Subcutaneous abdominal adipose tissue (tissue), 5 donors: ENCODE data around the gene DNAJC30.
"Not testable (repeated sequence)": the region's sequence is repeated elsewhere in the genome, so short reads cannot be mapped to it uniquely, and the experiment has no call there.

Experiments
- H3K27ac ChIP-seq: one replicate; pipeline ENCODE4 v1.7.0; 2013; ENCODE audit warnings: low read depth, mild to moderate bottlenecking, inconsistent platforms, low read length, moderate library complexity
- H3K27me3 ChIP-seq, 5 donors: one replicate each; pipeline ENCODE4 v1.7.0; 2013; ENCODE audit warnings: low read length in 5 of 5, inconsistent platforms in 1 of 5; ENCODE audit not compliant: control insufficient read depth in 5 of 5, insufficient read depth in 4 of 5
- H3K36me3 ChIP-seq, 5 donors: one replicate each; pipeline ENCODE4 v1.7.0; 2013; ENCODE audit warnings: low read length in 5 of 5; ENCODE audit not compliant: control insufficient read depth in 5 of 5, insufficient read depth in 5 of 5
- H3K4me1 ChIP-seq, 5 donors: one replicate each; pipeline ENCODE4 v1.7.0; 2013; ENCODE audit warnings: low read length in 5 of 5, mild to moderate bottlenecking in 3 of 5, moderate library complexity in 1 of 5; ENCODE audit not compliant: control insufficient read depth in 5 of 5, insufficient read depth in 5 of 5
- H3K4me3 ChIP-seq, 5 donors: one replicate each; pipeline ENCODE4 v1.7.0; 2013; ENCODE audit warnings: low read length in 5 of 5, low read depth in 1 of 5
- H3K9ac ChIP-seq, 5 donors: one replicate each; pipeline ENCODE4 v1.7.0; 2013; ENCODE audit warnings: low read length in 5 of 5, mild to moderate bottlenecking in 4 of 5, moderate library complexity in 3 of 5
- H3K9me3 ChIP-seq, 5 donors: one replicate each; pipeline ENCODE4 v1.7.0; 2013; ENCODE audit warnings: low read length in 5 of 5; ENCODE audit not compliant: control insufficient read depth in 5 of 5
- donor health status: healthy.
- donor health status: healthy.
- donor health status: healthy.
- donor health status: healthy.
- donor health status: healthy.

DNAJC30 gene

DNA sequence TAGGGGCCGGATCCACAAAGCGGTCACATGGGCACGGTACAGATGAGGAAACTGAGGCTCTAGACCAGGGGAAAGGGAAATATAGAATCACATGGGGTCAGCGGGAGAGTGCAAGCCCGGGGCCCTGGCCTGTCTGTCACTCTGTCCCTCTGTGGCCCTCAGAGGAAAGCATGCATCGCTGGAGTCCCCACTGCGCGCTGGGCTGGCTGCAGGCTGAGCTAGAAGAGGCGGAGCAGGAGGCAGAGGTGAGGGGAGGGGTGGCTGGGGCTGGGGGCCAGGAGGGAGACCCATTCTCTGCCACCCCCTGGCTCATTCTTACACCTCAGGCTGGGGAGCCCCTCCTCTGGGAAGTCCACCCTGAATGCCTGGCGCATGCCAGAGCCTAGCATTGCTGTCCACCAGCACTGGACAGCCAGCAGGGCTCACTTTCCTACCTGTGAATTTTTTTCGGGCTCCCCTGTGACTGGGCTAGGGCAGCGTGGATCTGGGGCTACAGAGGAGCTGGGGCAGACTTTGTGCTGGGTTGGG, 13.3 kb downstream of the DNAJC30 start:
- Histone ChIP-seq H3K27me3 (no peaks in the 10 kb centered on the region), H3K9ac (peak overlapping the region in 2 of 5 donors; percentile 39 to 41), H3K4me1 (peaks cover 0 to 28% (median 16%) of the 10 kb centered on the region in 5 donors), H3K9me3 (no peaks in the 10 kb centered on the region), H3K36me3 (no peaks in the 10 kb centered on the region), H3K27ac (no peak overlapping the region), H3K4me3 (no peak overlapping the region)

GRCh38 chr7:73669288-73669701, 14.0 kb downstream of the DNAJC30 start:
- Histone ChIP-seq H3K27ac (no peak overlapping the region), H3K36me3 (no peaks in the 10 kb centered on the region), H3K27me3 (no peaks in the 10 kb centered on the region), H3K4me1 (peaks cover 0 to 28% (median 16%) of the 10 kb centered on the region in 5 donors), H3K4me3 (no peak overlapping the region), H3K9me3 (no peaks in the 10 kb centered on the region), H3K9ac (peak overlapping the region in 1 of 5 donors; percentile 41)

GRCh38 chr7:73668886-73669230, 14.4 kb downstream of the DNAJC30 start:
- H3K9me3 ChIP-seq = no peaks in the 10 kb centered on the region
- peak overlapping the region; percentile 60 to 75 (median 66) for H3K4me3 ChIP-seq
- no peak overlapping the region for H3K27ac ChIP-seq
- peaks cover 0 to 28% (median 16%) of the 10 kb centered on the region in 5 donors for H3K4me1 ChIP-seq
- H3K9ac ChIP-seq = peak overlapping the region in 2 of 5 donors; percentile 77
- H3K27me3 ChIP-seq = no peaks in the 10 kb centered on the region
- H3K36me3 ChIP-seq = no peaks in the 10 kb centered on the region

- Histone ChIP-seq H3K4me3 (peak overlapping the region; percentile 60 to 75 (median 66)), H3K27ac (no peak overlapping the region), H3K36me3 (no peaks in the 10 kb centered on the region), H3K9me3 (peaks cover 0 to 2% (median 1%) of the 10 kb centered on the region in 5 donors), H3K4me1 (peaks cover 0 to 24% (median 16%) of the 10 kb centered on the region in 5 donors), H3K9ac (peak overlapping the region in 4 of 5 donors; percentile 16 to 77 (median 72)), H3K27me3 (no peaks in the 10 kb centered on the region)
These were observed 15.0 kb downstream of the DNAJC30 start for GRCh38 chr7:73668103-73668885.

- peak within 1 kb of the TSS in 4 of 5 donors; percentile 16 to 77 (median 72) for H3K9ac ChIP-seq
- no peak within 1 kb of the TSS for H3K27ac ChIP-seq
- H3K36me3 ChIP-seq = no peaks in the 10 kb centered on the region
- H3K27me3 ChIP-seq = peaks cover 0 to 2% (median 0%) of the 10 kb centered on the region in 5 donors
- peak within 1 kb of the TSS; percentile 60 to 75 (median 66) for H3K4me3 ChIP-seq
- peaks cover 0 to 7% (median 6%) of the 10 kb centered on the region in 5 donors for H3K9me3 ChIP-seq
- H3K4me1 ChIP-seq = peaks cover 0 to 22% (median 16%) of the 10 kb centered on the region in 5 donors
These were observed 15.7 kb downstream of the DNAJC30 start, which contains the start of gene VPS37D for GRCh38 chr7:73667344-73668102. Gene VPS37D (plus strand): TSS chr7:73667831. CDS start chr7:73667959, 128 bp downstream.

GRCh38 chr7:73663033-73663432, 20.2 kb downstream of the DNAJC30 start:
- Histone ChIP-seq H3K9ac (no peak overlapping the region), H3K4me3 (no peak overlapping the region), H3K9me3 (peaks cover 0 to 9% (median 6%) of the 10 kb centered on the region in 5 donors), H3K4me1 (peaks cover 0 to 9% (median 4%) of the 10 kb centered on the region in 5 donors), H3K27ac (no peak overlapping the region), H3K36me3 (no peaks in the 10 kb centered on the region), H3K27me3 (peaks cover 0 to 2% (median 0%) of the 10 kb centered on the region in 5 donors)

GRCh38 chr7:73660594-73660993, 22.7 kb downstream of the DNAJC30 start:
- not testable (repeated sequence) for H3K27me3 ChIP-seq, H3K27ac ChIP-seq, H3K36me3 ChIP-seq, H3K9me3 ChIP-seq, H3K9ac ChIP-seq, H3K4me1 ChIP-seq, H3K4me3 ChIP-seq

DNA sequence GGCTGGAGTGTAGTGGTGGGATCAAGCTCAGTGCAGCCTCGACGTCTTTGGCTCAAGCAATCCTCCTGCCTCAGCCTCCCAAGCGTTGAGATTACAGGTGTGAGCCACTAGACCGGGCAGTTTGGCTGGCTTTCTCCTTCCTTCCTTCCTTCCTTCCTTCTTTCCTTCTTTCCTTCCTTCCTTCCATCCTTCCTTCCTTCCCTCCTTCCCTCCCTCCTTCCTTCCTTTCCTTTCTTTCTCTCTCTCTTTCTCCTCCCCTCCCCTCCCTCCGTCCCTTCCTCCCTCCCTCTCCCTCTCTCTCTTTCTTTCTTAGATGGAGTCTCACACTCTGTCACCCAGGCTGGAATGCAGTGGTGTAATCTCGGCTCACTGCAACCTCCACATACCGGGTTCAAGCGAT, 23.3 kb downstream of the DNAJC30 start:
- H3K4me3 ChIP-seq = no peak overlapping the region
- peaks cover 0 to 2% (median 0%) of the 10 kb centered on the region in 5 donors for H3K27me3 ChIP-seq
- H3K27ac ChIP-seq = no peak overlapping the region
- no peaks in the 10 kb centered on the region for H3K36me3 ChIP-seq
- H3K4me1 ChIP-seq = no peaks in the 10 kb centered on the region
- H3K9ac ChIP-seq = no peak overlapping the region
- H3K9me3 ChIP-seq = peaks cover 0 to 9% (median 6%) of the 10 kb centered on the region in 5 donors

DNA sequence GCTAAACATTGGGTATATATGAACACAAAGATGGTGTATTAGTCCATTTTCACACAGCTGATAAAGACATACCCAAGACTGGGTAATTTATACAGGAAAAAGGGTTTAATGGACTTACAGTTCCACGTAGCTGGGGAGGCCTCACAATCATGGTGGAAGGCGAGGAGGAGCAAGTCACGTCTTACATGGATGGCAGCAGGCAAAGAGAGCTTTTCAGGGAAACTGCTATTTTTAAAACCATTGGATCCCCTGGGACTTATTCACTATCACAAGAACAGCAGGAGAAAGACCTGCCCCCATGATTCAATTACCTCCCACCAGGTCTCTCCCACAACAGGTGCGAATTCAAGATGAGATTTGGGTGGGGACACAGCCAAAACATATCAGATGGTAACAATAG, 27.9 kb downstream of the DNAJC30 start:
- H3K27me3 ChIP-seq, H3K36me3 ChIP-seq, H3K4me3 ChIP-seq, H3K9ac ChIP-seq, H3K4me1 ChIP-seq, H3K27ac ChIP-seq, H3K9me3 ChIP-seq: not testable (repeated sequence)

DNA sequence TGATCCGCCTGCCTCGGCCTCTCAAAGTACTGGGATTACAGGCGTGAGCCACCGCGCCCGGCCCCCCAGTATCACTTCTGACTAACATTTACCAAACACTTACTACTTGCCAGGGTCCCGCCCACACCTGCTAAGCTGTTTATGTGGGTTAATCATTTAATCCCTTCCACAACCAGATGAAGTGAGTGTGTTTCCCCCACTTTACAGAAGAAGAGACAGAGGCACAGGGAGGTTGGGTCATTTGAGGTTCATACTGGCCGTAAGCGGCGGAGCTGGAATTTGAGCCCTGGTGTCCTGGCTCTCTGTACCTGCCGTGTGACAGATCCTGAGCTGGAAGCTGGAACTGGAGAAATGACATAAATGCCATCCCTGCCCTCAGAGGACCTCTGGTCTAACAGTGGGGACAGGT, 30.7 kb downstream of the DNAJC30 start:
- Histone ChIP-seq H3K4me1 (peaks cover 0 to 9% (median 6%) of the 10 kb centered on the region in 5 donors), H3K36me3 (no peaks in the 10 kb centered on the region), H3K4me3 (no peak overlapping the region), H3K27me3 (peaks cover 0 to 23% (median 15%) of the 10 kb centered on the region in 5 donors), H3K9ac (no peak overlapping the region), H3K9me3 (no peaks in the 10 kb centered on the region), H3K27ac (no peak overlapping the region)
